ENCODE results near the gene FADS1.

The FADS1 gene

GRCh38 chr11:61754534-61755482, 62.0 kb downstream of the FADS1 start:
- no peak for DNase-seq

DNA sequence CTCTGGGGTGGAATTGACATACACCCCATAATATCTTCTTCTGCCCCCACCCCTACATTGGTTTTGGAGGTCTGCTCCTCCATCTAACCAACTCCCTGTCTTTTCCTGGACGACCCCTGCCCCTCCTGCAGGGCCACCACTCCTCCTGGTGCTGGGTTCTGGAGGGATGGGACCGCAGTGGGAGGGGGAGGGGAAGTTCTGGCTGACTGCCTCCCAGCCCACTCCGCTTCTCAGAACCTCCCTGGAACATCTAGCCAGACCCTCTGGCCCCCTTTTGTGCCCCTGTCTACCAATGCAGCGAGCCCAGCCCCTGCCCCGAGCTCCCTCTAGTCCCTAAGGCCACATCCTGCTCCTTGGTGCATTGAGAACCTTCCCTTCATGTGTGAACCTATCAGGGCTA, 63.1 kb downstream of the FADS1 start:
- DNase-seq, result no peak

DNA sequence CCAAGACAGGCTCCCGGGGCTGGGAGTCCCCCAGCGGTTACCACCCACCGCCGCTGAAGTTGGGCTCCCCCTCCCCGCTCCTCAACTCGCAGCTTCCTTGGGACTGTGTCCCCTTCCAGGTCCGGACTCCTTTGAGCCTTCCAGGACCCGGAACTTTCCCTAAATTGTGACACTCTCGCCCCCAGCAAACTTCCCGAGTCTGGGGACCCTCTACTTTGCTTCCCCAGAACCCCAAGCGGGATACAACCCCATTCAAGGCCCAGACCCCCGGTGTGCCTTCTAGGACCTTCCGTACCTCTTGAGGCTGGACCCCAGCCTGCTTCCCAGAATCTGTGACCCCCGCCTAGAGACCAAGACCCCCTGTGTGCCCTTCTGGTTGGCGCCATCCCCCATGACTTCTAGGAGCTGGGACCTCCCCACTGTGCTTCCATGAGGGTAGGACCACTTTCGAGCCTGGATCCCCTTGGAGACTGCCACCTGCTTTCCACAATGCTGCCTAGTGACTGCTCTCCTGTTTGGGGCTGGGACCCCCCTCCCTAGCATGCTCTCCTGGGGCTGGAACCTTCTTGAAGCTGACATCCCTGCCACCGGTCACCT, 63.8 kb downstream of the FADS1 start:
- no peak for DNase-seq

GRCh38 chr11:61752117-61752924, 64.5 kb downstream of the FADS1 start, which contains the start of gene MYRF:
Gene MYRF (plus strand): TSS chr11:61752636. CDS start chr11:61752745, 109 bp downstream.
- DNase-seq, result no peak

GRCh38 chr11:61751384-61751783, 65.4 kb downstream of the FADS1 start:
- no peak for DNase-seq

DNA sequence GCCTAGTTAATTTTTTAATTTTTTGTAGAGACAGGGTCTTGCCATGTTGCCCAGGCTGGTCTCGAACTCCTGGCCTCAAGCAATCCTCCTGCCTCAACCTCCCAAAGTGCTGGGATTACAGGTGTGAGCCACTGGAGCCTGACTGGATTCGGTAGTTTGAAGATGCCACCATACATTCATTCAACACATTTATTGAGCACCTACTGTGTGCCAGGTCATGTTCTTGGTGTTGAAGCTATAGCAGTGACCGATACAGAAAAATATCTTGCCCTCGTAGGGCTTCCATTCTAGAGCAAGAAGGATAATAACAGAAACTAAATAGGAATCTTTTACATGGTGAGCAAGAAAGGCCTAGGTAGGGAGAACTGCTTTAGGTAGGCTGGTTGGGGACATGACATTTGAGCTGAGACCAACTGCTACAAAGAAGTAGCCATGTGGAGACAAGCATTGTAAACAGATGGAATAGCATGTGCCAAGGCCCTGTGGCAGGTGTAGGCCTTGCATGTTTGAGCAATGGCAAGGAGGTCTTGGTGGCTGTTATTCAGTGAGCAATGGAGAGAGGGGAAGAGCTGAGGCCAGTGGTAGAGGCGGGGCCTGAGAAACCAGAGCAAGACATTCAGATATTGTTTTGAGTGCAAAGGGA, 66.1 kb downstream of the FADS1 start:
- DNase-seq, result no peak

Measured in NK-92 treated with Interleukin-12 subunit alpha and Interleukin-12 subunit beta, amount 100 ng/mL, for 24 hours (cell line).